Measurements from ENCODE around the gene PATE2.

- TF ChIP-seq EZH2 (IDR thresholded peaks at IDR 0.05; ENCODE audit: borderline replicate concordance, low read depth, low read length, severe bottlenecking) (no peak), CTCF (IDR thresholded peaks at IDR 0.05; ENCODE audit: borderline replicate concordance, extremely low read depth, low read length, poor library complexity, severe bottlenecking) (no peak)
These were observed 10.1 kb downstream of the PATE2 start for GRCh38 chr11:125768336-125769046.

Data from DND-41 (cell line).